Measurements from ENCODE around the gene FOXN1. TPM values are rescaled to one million over a fixed set of nuclear protein-coding genes. Genes with fewer than 3 reads are reported as not detected.
A peak's percentile ranks its signal among the peaks of the same experiment; 100 is the strongest.
"Not testable (repeated sequence)": the region's sequence is repeated elsewhere in the genome, so short reads cannot be mapped to it uniquely, and the experiment has no call there.

FOXN1 gene, protein sequence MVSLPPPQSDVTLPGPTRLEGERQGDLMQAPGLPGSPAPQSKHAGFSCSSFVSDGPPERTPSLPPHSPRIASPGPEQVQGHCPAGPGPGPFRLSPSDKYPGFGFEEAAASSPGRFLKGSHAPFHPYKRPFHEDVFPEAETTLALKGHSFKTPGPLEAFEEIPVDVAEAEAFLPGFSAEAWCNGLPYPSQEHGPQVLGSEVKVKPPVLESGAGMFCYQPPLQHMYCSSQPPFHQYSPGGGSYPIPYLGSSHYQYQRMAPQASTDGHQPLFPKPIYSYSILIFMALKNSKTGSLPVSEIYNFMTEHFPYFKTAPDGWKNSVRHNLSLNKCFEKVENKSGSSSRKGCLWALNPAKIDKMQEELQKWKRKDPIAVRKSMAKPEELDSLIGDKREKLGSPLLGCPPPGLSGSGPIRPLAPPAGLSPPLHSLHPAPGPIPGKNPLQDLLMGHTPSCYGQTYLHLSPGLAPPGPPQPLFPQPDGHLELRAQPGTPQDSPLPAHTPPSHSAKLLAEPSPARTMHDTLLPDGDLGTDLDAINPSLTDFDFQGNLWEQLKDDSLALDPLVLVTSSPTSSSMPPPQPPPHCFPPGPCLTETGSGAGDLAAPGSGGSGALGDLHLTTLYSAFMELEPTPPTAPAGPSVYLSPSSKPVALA
- 0.22 TPM in 1 of 2 replicates, not detected in the other for total RNA-seq (2014; rRNA removed; shearing (Covaris generic))

DNA sequence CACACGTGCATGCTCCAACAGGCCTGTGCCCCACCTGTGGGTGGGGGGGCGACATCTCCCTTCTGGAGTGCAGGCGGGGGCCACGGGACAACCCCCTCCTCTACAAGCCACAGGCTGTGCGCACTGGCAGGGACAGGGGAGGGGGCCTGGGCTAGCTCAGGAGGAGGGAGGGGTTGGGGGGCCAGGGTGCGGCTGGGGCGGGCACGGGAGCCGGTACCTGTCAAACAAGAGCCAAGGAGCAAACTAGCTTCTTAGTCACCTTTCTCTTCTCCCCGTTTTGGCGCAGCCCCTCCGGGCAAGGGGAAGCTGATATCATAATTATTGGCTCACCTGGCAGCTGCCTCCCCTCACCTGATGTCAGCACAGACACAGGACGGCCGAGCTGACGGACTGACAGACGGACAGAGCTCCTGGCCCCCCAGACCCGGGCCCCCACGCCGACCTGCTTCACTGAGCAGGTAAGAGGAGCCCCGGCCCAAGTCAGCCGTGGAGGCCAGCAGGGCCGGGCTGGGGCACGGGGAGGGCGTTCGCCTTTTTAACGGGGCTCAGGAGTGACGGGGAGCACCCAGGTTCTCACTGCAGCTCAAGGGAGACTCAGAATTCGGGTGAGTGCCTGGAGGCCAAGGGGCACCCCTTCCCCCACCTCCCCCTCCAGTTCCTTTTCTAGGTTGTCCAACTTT lies at the start of gene FOXN1:
Gene FOXN1 (plus strand): TSS at position 363 of the 680 bp plus-strand sequence. CDS start 17,622 bp downstream, outside the sequence.
- DNase-seq (ENCODE audit: low spot score) = no peak

DNA sequence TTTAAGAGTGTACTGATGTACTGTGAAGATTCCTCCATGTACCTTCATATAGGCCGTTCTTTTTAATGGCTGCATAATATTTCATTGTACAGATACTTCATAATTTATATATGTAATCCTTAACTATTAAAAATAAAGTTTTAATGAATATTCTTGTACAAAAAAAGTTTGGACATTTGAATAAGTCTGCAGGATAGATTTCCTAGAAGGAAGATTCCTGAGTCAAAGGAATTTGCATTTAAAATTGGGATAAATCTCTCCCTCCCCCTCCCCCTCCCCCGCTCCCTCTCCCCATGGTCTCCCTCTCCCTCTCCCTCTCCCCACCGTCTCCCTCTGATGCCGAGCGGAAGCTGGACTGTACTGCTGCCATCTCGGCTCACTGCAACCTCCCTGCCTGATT lies 48.3 kb upstream of the FOXN1 start:
- no peak for DNase-seq (ENCODE audit: low spot score)

GRCh38 chr17:28458881-28459280 lies 47.3 kb upstream of the FOXN1 start:
- DNase-seq (ENCODE audit: low spot score) = not testable (repeated sequence)

- DNase-seq (ENCODE audit: low spot score) = no peak
These were observed 45.2 kb upstream of the FOXN1 start for GRCh38 chr17:28460901-28461300.

DNA sequence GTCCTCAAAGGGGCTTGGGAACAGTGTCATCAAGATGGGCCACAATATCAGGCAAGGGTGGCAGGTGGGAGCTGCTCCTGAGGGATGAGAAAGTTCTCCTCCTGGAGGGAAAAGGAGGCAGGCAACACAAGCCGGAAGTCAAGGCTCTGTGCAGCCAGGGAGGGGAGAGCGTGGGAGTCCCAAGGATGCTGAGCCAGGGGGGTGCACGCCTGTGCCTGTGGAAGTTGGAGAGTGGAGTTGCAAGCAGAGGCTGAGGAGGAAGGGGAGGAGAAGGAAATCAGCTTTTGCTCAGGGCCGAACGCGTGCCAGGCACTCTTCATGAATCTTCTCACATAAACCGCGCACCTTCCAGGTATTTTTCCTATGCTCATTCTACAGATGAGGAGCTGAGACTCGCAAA lies 40.1 kb upstream of the FOXN1 start:
- no peak for DNase-seq (ENCODE audit: low spot score)

GRCh38 chr17:28466521-28467048 lies 39.6 kb upstream of the FOXN1 start:
- no peak for DNase-seq (ENCODE audit: low spot score)

GRCh38 chr17:28467456-28468025 lies 38.6 kb upstream of the FOXN1 start:
- DNase-seq (ENCODE audit: low spot score) = peak; percentile 57

DNA sequence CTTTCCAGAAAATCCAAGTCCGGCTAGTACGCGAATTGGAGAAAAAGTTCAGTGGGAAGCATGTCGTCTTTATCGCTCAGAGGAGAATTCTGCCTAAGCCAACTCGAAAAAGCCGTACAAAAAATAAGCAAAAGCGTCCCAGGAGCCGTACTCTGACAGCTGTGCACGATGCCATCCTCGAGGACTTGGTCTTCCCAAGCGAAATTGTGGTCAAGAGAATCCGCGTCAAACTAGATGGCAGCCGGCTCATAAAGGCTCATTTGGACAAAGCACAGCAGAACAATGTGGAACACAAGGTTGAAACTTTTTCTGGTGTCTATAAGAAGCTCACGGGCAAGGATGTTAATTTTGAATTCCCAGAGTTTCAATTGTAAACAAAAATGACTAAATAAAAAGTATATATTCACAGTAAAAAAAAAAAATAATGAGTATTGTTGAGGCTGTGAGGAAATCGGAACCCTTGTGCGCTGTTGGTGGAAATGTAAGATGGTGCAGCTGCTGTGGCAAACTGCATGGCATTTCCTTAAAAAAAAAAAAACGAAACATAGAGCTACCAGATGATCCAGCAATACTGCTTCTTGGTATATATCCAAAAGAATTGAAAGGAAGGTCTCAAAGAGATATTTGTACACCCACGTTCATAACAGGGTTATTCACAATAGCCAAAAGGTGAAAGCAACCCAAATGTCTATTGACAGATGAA lies 38.0 kb upstream of the FOXN1 start:
- not testable (repeated sequence) for DNase-seq (ENCODE audit: low spot score)

GRCh38 chr17:28468781-28469180 lies 37.4 kb upstream of the FOXN1 start:
- no peak for DNase-seq (ENCODE audit: low spot score)

- DNase-seq (ENCODE audit: low spot score) = no peak
These were observed 36.8 kb upstream of the FOXN1 start for GRCh38 chr17:28469376-28469775.

DNA sequence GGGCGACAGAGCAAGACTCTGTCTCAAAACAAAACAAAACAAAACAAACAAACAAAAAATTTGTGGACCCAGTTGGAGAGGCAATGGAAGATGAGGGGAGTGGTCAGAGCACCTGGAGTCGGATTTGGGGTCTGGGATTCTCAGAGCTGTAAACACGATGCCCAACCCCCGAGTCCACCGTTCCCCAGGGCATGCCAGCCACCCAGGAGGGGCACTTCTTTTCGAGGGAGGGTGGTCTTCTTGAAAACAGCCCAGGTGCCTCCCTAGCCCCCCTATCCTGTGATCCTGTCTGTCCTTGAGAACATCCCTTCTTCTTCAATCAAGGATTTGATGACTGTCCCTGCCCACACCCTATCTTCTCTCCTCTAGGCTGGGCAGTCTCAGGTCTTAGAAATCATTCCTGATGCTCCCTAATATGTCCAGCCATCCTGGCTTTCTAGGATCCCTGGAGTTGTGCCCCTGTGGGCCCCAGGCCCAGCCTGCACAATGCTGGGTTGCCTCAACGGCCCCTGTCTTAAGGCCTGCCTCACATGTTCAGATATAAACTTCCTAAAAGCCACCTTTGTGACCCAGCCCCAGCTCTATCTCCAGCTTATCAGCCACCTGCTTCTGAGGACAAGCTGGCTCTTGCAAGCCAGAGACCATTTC lies 35.8 kb upstream of the FOXN1 start:
- DNase-seq (ENCODE audit: low spot score) = no peak

- no peak for DNase-seq (ENCODE audit: low spot score)
These were observed 35.2 kb upstream of the FOXN1 start for GRCh38 chr17:28470914-28471366.

- DNase-seq (ENCODE audit: low spot score) = no peak
These were observed 34.4 kb upstream of the FOXN1 start for GRCh38 chr17:28471531-28472342.

DNA sequence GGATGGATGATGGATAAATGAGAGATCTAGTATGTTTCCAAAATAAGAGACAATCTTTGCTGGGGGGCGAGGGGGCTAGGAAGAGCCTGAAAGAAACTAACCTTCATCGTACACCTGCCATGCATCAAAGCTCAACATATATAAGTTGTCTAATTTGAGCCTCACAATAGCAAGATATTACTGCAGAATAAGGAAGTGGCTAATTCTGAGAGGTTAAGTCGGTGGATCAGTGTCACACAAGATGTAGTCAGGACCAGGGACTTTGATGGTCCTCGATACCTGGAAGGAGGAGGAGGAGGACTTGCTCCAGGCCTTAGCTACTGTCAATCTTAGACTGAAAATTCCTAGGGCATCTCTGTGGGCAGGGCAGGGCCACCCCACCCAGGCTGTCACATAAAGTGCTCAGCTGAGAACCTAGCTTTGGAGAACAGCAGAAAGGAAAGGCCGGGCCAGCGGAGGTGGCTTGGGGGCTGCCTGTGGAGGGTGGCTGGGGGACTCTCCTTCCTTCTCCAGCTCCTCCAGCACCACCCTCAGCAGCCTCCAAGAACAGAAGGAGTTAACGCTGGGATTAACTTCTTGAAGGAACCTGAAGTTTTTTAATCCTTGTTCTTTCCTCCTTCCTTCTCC lies 33.2 kb upstream of the FOXN1 start:
- no peak for DNase-seq (ENCODE audit: low spot score)

DNA sequence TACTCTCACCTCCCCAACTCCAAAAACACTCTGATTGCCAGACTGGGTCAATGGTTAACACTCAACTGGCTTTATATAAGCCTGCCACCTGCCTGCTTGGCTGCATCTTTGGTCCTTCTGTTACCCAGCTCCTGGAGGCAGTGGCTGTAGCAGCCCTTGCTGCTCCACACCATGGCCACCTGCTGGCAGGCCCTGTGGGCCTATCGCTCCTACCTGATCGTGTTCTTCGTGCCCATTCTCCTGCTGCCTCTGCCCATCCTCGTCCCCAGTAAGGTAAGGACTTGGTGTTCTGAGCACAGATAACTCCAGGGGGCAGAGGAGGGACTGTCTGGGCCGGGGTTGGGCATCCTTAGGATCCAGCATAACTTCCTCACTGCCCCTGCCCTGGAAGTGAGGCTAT lies 32.6 kb upstream of the FOXN1 start, which contains the start of gene SLC13A2:
Gene SLC13A2 (plus strand): TSS at position 103 of the 400 bp plus-strand sequence. CDS start 69 bp downstream, at position 172.
- no peak for DNase-seq (ENCODE audit: low spot score)

- no peak for DNase-seq (ENCODE audit: low spot score)
These were observed 32.0 kb upstream of the FOXN1 start for GRCh38 chr17:28474111-28474531.

- DNase-seq (ENCODE audit: low spot score) = no peak
These were observed 30.8 kb upstream of the FOXN1 start for GRCh38 chr17:28475151-28475900.

GRCh38 chr17:28476076-28476865 lies 29.9 kb upstream of the FOXN1 start:
- no peak for DNase-seq (ENCODE audit: low spot score)
